GM12878 (cell line): ENCODE data around the gene HPCA. TPM values are rescaled to one million over a fixed set of nuclear protein-coding genes. Genes with fewer than 3 reads are reported as not detected.

Experiments used
- ATAC-seq: fragments of 200-7000 bp; cut with Tn5 transposase; 3 replicates; pipeline ENCODE4 v1.9.1; 2020; ENCODE audit warnings: mild to moderate bottlenecking, moderate library complexity
- BruUV-seq: library from RNA; stranded (reverse); fragments of 400-500 nt; replicated peaks from 2 replicates; lab custom pipeline; 2021; lab: Mats Ljungman, UMichigan
- CTCF ChIA-PET: fragments of 300-600 bp; sonication (Branson Sonifier 250); formaldehyde crosslinking; extraction: SDS; loops from one replicate; lab custom pipeline; 2021; ENCODE audit warnings: inconsistent platforms; lab: Yijun Ruan, JAX
- POLR2A ChIA-PET: fragments of 350-600 bp; formaldehyde crosslinking; extraction: SDS; loops from one replicate; lab custom pipeline; 2021; ENCODE audit warnings: inconsistent platforms; lab: Charles Lee
- RAD21 ChIA-PET: fragments of 300-600 bp; sonication (Branson Sonifier 250); formaldehyde crosslinking; loops from one replicate; lab custom pipeline; 2023; ENCODE audit warnings: antibody characterized with exemption; ENCODE audit not compliant: unreplicated experiment; lab: Charles Lee
- SMC1A ChIA-PET: fragments of 300-600 bp; sonication (Branson Sonifier 250); formaldehyde crosslinking; loops from one replicate; lab custom pipeline; 2023; ENCODE audit not compliant: unreplicated experiment, uncharacterized antibody; lab: Charles Lee
- DNase-seq: peaks from one replicate; pipeline ENCODE4 v3.0.0-alpha.2; 2011; ENCODE audit warnings: low read depth, low spot score
- FAIRE-seq: peaks from 3 replicates; lab custom pipeline; 2011; peaks lifted over from hg19 to GRCh38; lab: Jason Lieb, UNC
- H2AFZ ChIP-seq: 2 replicates; pipeline ENCODE4 v1.6.0; 2011; ENCODE audit warnings: low read depth, low read length, control low read depth; ENCODE audit not compliant: control insufficient read depth
- H3K27ac ChIP-seq: 2 replicates; pipeline ENCODE4 v1.5.1; 2011; ENCODE audit warnings: control low read depth; ENCODE audit not compliant: control insufficient read depth, insufficient read depth
- H3K27me3 ChIP-seq, 2 experiments: replicated peaks in 1 of 2; 2 replicates each; pipeline versions ENCODE4 v1.6.0 to v1.6.1; 2011; ENCODE audit warnings: low read length in 1 of 2; ENCODE audit not compliant: control insufficient read depth in 2 of 2, insufficient read depth in 2 of 2
- H3K36me3 ChIP-seq, 2 experiments: 2 replicates each; pipeline ENCODE4 v1.5.1; 2011; ENCODE audit warnings: low read length in 1 of 2; ENCODE audit not compliant: control insufficient read depth in 2 of 2, insufficient read depth in 2 of 2
- H3K4me1 ChIP-seq: 2 replicates; pipeline ENCODE4 v1.6.1; 2011; ENCODE audit warnings: mild to moderate bottlenecking, low read length, moderate library complexity, mixed read lengths; ENCODE audit not compliant: control insufficient read depth, insufficient read depth
- H3K4me2 ChIP-seq: 2 replicates; pipeline ENCODE4 v1.6.0; 2011; ENCODE audit warnings: control low read depth; ENCODE audit not compliant: control insufficient read depth, insufficient read depth
- H3K4me3 ChIP-seq: fragments of 200-600 bp; sonication (generic); 2 replicates; pipeline ENCODE4 v1.5.1; 2016
- H3K79me2 ChIP-seq: 2 replicates; pipeline ENCODE4 v1.6.0; 2011; ENCODE audit warnings: low read length; ENCODE audit not compliant: control insufficient read depth, insufficient read depth
- H3K9ac ChIP-seq: 2 replicates; pipeline ENCODE4 v1.8.0; 2011; ENCODE audit warnings: low read length, control low read depth, mixed read lengths; ENCODE audit not compliant: control insufficient read depth, insufficient read depth
- H3K9me3 ChIP-seq: replicated peaks from 3 replicates; pipeline ENCODE4 v1.5.1; 2011; ENCODE audit warnings: mild to moderate bottlenecking, low read length; ENCODE audit not compliant: control insufficient read depth, insufficient read depth
- H4K20me1 ChIP-seq: 2 replicates; pipeline ENCODE4 v1.6.0; 2011; ENCODE audit not compliant: control insufficient read depth, insufficient read depth
- CBX3 ChIP-seq: fragments of 200-600 bp; sonication (generic); IDR thresholded peaks from 2 replicates; pipeline ENCODE4 v1.6.1; 2016; ENCODE audit warnings: low read depth, borderline replicate concordance
- CREB1 ChIP-seq: IDR thresholded peaks from 2 replicates; pipeline ENCODE4 v1.6.1; 2012; ENCODE audit warnings: low read depth, mild to moderate bottlenecking, inconsistent platforms
- FOXM1 ChIP-seq: IDR thresholded peaks from 2 replicates; pipeline ENCODE4 v1.6.1; 2012; ENCODE audit warnings: low read depth, mild to moderate bottlenecking, inconsistent platforms, low read length, moderate library complexity
- IKZF2 ChIP-seq, 2 experiments: fragments of 450-650 bp; IDR thresholded peaks; 2 replicates each; pipeline ENCODE4 v1.6.1; 2017; ENCODE audit warnings: mild to moderate bottlenecking in 2 of 2, moderate library complexity in 2 of 2
- LARP7 ChIP-seq: fragments of 450-650 bp; IDR thresholded peaks from 2 replicates; pipeline ENCODE4 v1.6.1; 2017; ENCODE audit warnings: mild to moderate bottlenecking
- RAD21 ChIP-seq: IDR thresholded peaks from 2 replicates; pipeline ENCODE4 v1.6.1; 2011; ENCODE audit warnings: mild to moderate bottlenecking, low read depth, low read length, moderate library complexity; ENCODE audit not compliant: insufficient read depth
- RFX5 ChIP-seq: IDR thresholded peaks from 2 replicates; pipeline ENCODE4 v1.6.1; 2011; ENCODE audit warnings: low read depth, low read length, improper control_type of control experiment
- RUNX3 ChIP-seq: IDR thresholded peaks from 2 replicates; pipeline ENCODE4 v1.6.1; 2012; ENCODE audit warnings: low read length, inconsistent platforms
- SMARCA5 ChIP-seq: fragments of 450-650 bp; IDR thresholded peaks from 2 replicates; pipeline ENCODE4 v1.6.1; 2017; ENCODE audit warnings: mild to moderate bottlenecking
- SMC3 ChIP-seq: IDR thresholded peaks from 2 replicates; pipeline ENCODE4 v1.6.1; 2011; ENCODE audit warnings: low read length, improper control_type of control experiment, borderline replicate concordance
- YY1 ChIP-seq: IDR thresholded peaks from 2 replicates; pipeline ENCODE4 v1.6.1; 2011; ENCODE audit warnings: low read depth, mild to moderate bottlenecking, low read length
- WGBS: methylation state at CpG from one replicate; pipeline ENCODE4 v1.1.6; 2016; ENCODE audit warnings: low lambda C conversion rate; ENCODE audit not compliant: insufficient replicate concordance, insufficient coverage; ENCODE audit errors: missing lambda C conversion rate; 5-methylcytosine and 5-hydroxymethylcytosine counted together
- in situ Hi-C: fragments of 300-500 bp; cut with MboI; formaldehyde crosslinking; loops from 9 replicates; pipeline ENCODE4 v1.14.3; 2018; ENCODE audit warnings: mixed read lengths
- intact Hi-C: fragments of 100-400 bp; cut with micrococcal nuclease; formaldehyde crosslinking; loops from one replicate; pipeline ENCODE4 v1.14.2; 2022; ENCODE audit not compliant: unreplicated experiment
- polyA plus RNA-seq, 11 experiments: library from polyadenylated mRNA; depleted of rRNA in 4 of 11; unstranded in 6 of 11; stranded (reverse) in 5 of 11; fragments of >200 nt; fragmentation: Nextera tagmentation in 4 of 11; fragmentation: Illumina TruSeq in 1 of 11; extraction: Ambion mirVana in 4 of 11; extraction: Trizol in 1 of 11; gene quantifications; 1 replicate in 1 of 11; 2 replicates in 10 of 11; pipeline versions ENCODE4 v1.2.1 to v1.2.3, GENCODE V29; 2011 to 2016; ENCODE audit warnings: inconsistent platforms in 2 of 11, missing spikeins in 2 of 11, low read depth in 1 of 11
- total RNA-seq, 4 experiments: library from RNA; depleted of rRNA in 3 of 4; stranded (reverse); fragments of >200 nt in 3 of 4; fragmentation: Illumina TruSeq in 1 of 4; extraction: Trizol in 1 of 4; gene quantifications; 2 replicates each; pipeline versions ENCODE4 v1.2.1 to v1.2.3, GENCODE V29; 2013 to 2021
- TF ChIP-seq, protein P1 (sequence below): fragments of 450-650 bp; IDR thresholded peaks from 2 replicates; pipeline ENCODE4 v1.6.1; 2017; ENCODE audit warnings: antibody characterized with exemption, mild to moderate bottlenecking, moderate library complexity
- TF ChIP-seq, protein P2 (sequence below), 3 experiments: IDR thresholded peaks in 2 of 3; conservative IDR thresholded peaks in 1 of 3; 2 replicates each; pipeline ENCODE4 v1.5.1; 2011; ENCODE audit warnings: low read depth in 3 of 3, low read length in 3 of 3, mild to moderate bottlenecking in 3 of 3, control low read depth in 2 of 3, moderate library complexity in 2 of 3, inconsistent platforms in 1 of 3, mixed read lengths in 1 of 3; ENCODE audit not compliant: control insufficient read depth in 2 of 3, insufficient read depth in 1 of 3; ENCODE audit errors: extremely low read depth in 1 of 3

HPCA gene
- total and polyA plus RNA-seq, 10 of the 15 experiments (the other 5 are each of a cell fraction or from before 2014, with no cell fraction given): 0.11 TPM; not detected in 9

DNA sequence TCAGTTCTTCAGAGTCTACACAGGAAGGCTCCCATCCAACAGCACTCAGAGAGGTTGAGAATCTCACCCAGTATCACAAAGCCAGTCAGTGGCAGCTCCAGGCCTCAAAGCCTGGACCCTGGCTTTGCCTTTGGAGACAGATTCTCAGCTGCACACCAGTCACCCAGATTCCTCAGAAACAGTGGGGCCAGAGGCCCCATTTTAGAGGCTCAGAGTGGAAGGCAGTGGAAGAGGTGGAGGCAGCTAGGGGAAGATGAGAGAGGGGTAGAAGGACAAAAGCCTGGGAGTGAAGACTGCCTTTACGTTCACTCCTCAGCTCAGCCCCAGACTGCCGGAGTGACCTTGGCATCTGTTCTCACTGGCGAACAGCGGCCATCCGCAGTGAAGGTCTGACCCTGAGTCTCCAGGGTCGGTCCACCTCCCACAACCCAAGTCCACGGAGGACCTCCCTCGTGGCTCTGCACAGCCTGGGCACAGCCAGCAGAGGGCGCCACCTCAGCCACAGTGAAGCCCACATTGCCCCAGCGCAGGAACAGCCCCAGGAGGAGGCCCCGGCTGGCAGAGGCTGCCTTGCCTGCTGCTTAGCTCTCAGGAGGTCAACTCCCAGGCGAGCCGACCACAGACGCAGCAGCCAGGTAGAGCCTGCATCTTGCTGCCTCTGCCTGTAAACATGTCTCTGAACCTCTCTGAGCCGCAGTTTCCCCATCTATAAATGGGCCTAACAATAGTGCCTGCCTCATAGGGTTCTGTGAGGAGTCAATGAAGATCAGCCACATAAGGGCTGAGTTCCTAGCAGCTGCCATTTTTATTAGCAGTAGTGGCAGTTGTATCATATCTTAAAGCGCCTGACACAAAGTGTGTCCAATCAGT is 9.7 kb upstream of the HPCA start:
- ATAC-seq (peak; percentile 90), FAIRE-seq (peak; percentile 59), DNase-seq (no peak)
- H3K4me2 ChIP-seq: 0 out of 2 replicates have a peak overlapping the region, but pooled peaks have one; percentile 48
- no peak overlapping the region for H3K27ac ChIP-seq
- ChIA-PET CTCF (interaction anchor here (0.6 to 3.5 kb wide), 38 partner anchors 11 to 358 kb away, joined by 3 to 57 read pairs (median 5); partner anchors contain the start of genes AZIN2 and TRIM62), SMC1A (interaction anchor here (0.6 to 3.5 kb wide), 16 partner anchors 9 to 356 kb away, joined by 3 to 16 read pairs (median 4); no protein-coding TSS in a partner anchor), RAD21 (interaction anchor here (0.6 to 3.1 kb wide), 11 partner anchors 16 to 356 kb away, joined by 3 to 17 read pairs (median 3); partner anchors contain the start of gene AZIN2)
- no peak overlapping the region for H3K4me3 ChIP-seq
- no peaks in the 10 kb centered on the region for H3K79me2 ChIP-seq
- H3K36me3 ChIP-seq: no peaks in the 10 kb centered on the region
- no peaks in the 10 kb centered on the region for H4K20me1 ChIP-seq
- 20% methylated on average over 16 of the region's 16 CpGs for WGBS
- peaks cover 10% of the 10 kb centered on the region for H3K4me1 ChIP-seq
- no TSS peak for BruUV-seq
- H3K9ac ChIP-seq: no peak overlapping the region
- H2AFZ ChIP-seq: peak overlapping the region; percentile 47; the same call in 1 of the 2 replicates
- intact Hi-C loops: loop anchor here (1.0 to 10.0 kb wide), 2 partner anchors 210 to 352 kb away; no protein-coding TSS in a partner anchor
- in situ Hi-C loops: no loop called here
- peaks cover 5% of the 10 kb centered on the region in 2 experiments; a peak in 2 of 4 replicates for H3K27me3 ChIP-seq
- TF ChIP-seq FOXM1 (no peak), SMC3 (peak; percentile 86), IKZF2 (IDR thresholded peaks at IDR 0.05) (no peak), RAD21 (peak; percentile 51; the same call in 1 of the 2 replicates), RUNX3 (peak; percentile 26; the same call in 1 of the 2 replicates), LARP7 (0 out of 2 replicates have a peak, but pooled peaks have one; percentile 15), SMARCA5 (peak; percentile 45; the same call in 1 of the 2 replicates), CREB1 (no peak), RFX5 (no peak), CBX3 (no peak), YY1 (no peak)
- TF ChIP-seq, protein P1, sequence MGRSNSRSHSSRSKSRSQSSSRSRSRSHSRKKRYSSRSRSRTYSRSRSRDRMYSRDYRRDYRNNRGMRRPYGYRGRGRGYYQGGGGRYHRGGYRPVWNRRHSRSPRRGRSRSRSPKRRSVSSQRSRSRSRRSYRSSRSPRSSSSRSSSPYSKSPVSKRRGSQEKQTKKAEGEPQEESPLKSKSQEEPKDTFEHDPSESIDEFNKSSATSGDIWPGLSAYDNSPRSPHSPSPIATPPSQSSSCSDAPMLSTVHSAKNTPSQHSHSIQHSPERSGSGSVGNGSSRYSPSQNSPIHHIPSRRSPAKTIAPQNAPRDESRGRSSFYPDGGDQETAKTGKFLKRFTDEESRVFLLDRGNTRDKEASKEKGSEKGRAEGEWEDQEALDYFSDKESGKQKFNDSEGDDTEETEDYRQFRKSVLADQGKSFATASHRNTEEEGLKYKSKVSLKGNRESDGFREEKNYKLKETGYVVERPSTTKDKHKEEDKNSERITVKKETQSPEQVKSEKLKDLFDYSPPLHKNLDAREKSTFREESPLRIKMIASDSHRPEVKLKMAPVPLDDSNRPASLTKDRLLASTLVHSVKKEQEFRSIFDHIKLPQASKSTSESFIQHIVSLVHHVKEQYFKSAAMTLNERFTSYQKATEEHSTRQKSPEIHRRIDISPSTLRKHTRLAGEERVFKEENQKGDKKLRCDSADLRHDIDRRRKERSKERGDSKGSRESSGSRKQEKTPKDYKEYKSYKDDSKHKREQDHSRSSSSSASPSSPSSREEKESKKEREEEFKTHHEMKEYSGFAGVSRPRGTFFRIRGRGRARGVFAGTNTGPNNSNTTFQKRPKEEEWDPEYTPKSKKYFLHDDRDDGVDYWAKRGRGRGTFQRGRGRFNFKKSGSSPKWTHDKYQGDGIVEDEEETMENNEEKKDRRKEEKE: no peak
- TF ChIP-seq, protein P2, sequence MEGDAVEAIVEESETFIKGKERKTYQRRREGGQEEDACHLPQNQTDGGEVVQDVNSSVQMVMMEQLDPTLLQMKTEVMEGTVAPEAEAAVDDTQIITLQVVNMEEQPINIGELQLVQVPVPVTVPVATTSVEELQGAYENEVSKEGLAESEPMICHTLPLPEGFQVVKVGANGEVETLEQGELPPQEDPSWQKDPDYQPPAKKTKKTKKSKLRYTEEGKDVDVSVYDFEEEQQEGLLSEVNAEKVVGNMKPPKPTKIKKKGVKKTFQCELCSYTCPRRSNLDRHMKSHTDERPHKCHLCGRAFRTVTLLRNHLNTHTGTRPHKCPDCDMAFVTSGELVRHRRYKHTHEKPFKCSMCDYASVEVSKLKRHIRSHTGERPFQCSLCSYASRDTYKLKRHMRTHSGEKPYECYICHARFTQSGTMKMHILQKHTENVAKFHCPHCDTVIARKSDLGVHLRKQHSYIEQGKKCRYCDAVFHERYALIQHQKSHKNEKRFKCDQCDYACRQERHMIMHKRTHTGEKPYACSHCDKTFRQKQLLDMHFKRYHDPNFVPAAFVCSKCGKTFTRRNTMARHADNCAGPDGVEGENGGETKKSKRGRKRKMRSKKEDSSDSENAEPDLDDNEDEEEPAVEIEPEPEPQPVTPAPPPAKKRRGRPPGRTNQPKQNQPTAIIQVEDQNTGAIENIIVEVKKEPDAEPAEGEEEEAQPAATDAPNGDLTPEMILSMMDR (IDR thresholded peaks at IDR 0.05 in 2 of 3, conservative IDR thresholded peaks at IDR 0.05 in 1 of 3; ENCODE audit: control insufficient read depth in 2 of 3, extremely low read depth in 1 of 3, insufficient read depth in 1 of 3, low read depth in 3 of 3, low read length in 3 of 3): peak; percentile 79 to 98 (median 95)
- TF ChIP-seq, all 136 proteins: peak for 6
- POLR2A ChIA-PET: interaction anchor here (0.6 to 0.9 kb wide), 5 partner anchors 14 to 578 kb away, joined by 3 read pairs; no protein-coding TSS in a partner anchor
- H3K9me3 ChIP-seq: no peaks in the 10 kb centered on the region
